WTC11 (cell line): ENCODE measurements around the gene RPL36AL. TPM values are rescaled to one million over a fixed set of nuclear protein-coding genes. Genes with fewer than 3 reads are reported as not detected.

Experiments used
- ATAC-seq: fragments of 200-7000 bp; cut with Tn5 transposase; 2 replicates; pipeline ENCODE4 v1.10.0; 2021; ENCODE audit warnings: mild to moderate bottlenecking, moderate library complexity
- CTCF ChIA-PET: fragments of 300-600 bp; sonication (Branson Sonifier 250); formaldehyde crosslinking; loops from one replicate; lab custom pipeline; 2021; ENCODE audit warnings: antibody characterized with exemption; lab: Charles Lee
- POLR2A ChIA-PET: fragments of 350-600 bp; sonication (Branson Sonifier 250); formaldehyde crosslinking; loops from one replicate; lab custom pipeline; 2021; ENCODE audit warnings: antibody characterized with exemption; lab: Charles Lee
- DNase-seq: peaks from one replicate; pipeline ENCODE4 v3.0.0; 2021; ENCODE audit warnings: low spot score
- H3K27ac Mint-ChIP-seq: 2 replicates; pipeline ENCODE4 v1.8.0; 2021; ENCODE audit warnings: mixed read lengths
- H3K27me3 Mint-ChIP-seq: 2 replicates; pipeline ENCODE4 v1.8.0; 2021; ENCODE audit warnings: low read depth, mild to moderate bottlenecking, moderate library complexity, mixed read lengths
- H3K36me3 Mint-ChIP-seq: 2 replicates; pipeline ENCODE4 v1.8.0; 2021; ENCODE audit warnings: mixed read lengths
- H3K4me1 Mint-ChIP-seq: 2 replicates; pipeline ENCODE4 v1.8.0; 2022; ENCODE audit warnings: mixed read lengths
- H3K4me3 Mint-ChIP-seq: 2 replicates; pipeline ENCODE4 v1.8.0; 2021; ENCODE audit warnings: mild to moderate bottlenecking, moderate library complexity, mixed read lengths
- H3K9me3 Mint-ChIP-seq: 2 replicates; pipeline ENCODE4 v1.8.0; 2021; ENCODE audit warnings: mixed read lengths
- AFF4 ChIP-seq: sonication (generic); formaldehyde crosslinking; IDR thresholded peaks from 2 replicates; pipeline ENCODE4 v1.8.1; 2023; ENCODE audit warnings: mild to moderate bottlenecking, missing genetic modification reagents, borderline replicate concordance
- AR ChIP-seq: fragments of 250-450 bp; sonication (Bioruptor Pico); IDR thresholded peaks from 2 replicates; pipeline ENCODE4 v1.9.0; 2021; ENCODE audit warnings: mild to moderate bottlenecking
- ATF3 ChIP-seq: sonication (generic); formaldehyde crosslinking; conservative IDR thresholded peaks from 2 replicates; pipeline ENCODE4 v1.8.1; 2022; ENCODE audit warnings: mild to moderate bottlenecking, missing genetic modification reagents
- E2F5 ChIP-seq: sonication (generic); formaldehyde crosslinking; IDR thresholded peaks from 2 replicates; pipeline ENCODE4 v1.8.1; 2022; ENCODE audit warnings: mild to moderate bottlenecking, moderate library complexity, missing genetic modification reagents
- GABPB1 ChIP-seq: sonication (generic); formaldehyde crosslinking; IDR thresholded peaks from 2 replicates; pipeline ENCODE4 v1.8.1; 2023; ENCODE audit warnings: mild to moderate bottlenecking, missing genetic modification reagents
- KAT7 ChIP-seq: sonication (generic); formaldehyde crosslinking; IDR thresholded peaks from 2 replicates; pipeline ENCODE4 v1.8.1; 2023; ENCODE audit warnings: missing genetic modification reagents, mild to moderate bottlenecking, borderline replicate concordance
- NFE2L1 ChIP-seq: sonication (generic); formaldehyde crosslinking; IDR thresholded peaks from 2 replicates; pipeline ENCODE4 v1.8.1; 2023; ENCODE audit warnings: missing genetic modification reagents
- OVOL2 ChIP-seq: fragments of 250-450 bp; sonication (Bioruptor Pico); IDR thresholded peaks from 2 replicates; pipeline ENCODE4 v1.9.0; 2021; ENCODE audit warnings: mild to moderate bottlenecking, borderline replicate concordance
- PRDM15 ChIP-seq: sonication (generic); formaldehyde crosslinking; IDR thresholded peaks from 2 replicates; pipeline ENCODE4 v1.8.0; 2022; ENCODE audit warnings: missing genetic modification reagents
- RELA ChIP-seq: sonication (generic); formaldehyde crosslinking; IDR thresholded peaks from 2 replicates; pipeline ENCODE4 v1.8.1; 2022; ENCODE audit warnings: missing genetic modification reagents, mild to moderate bottlenecking, borderline replicate concordance
- TEAD1 ChIP-seq: sonication (generic); formaldehyde crosslinking; IDR thresholded peaks from 2 replicates; pipeline ENCODE4 v1.8.0; 2022; ENCODE audit warnings: mild to moderate bottlenecking, missing genetic modification reagents
- USF2 ChIP-seq: sonication (generic); formaldehyde crosslinking; IDR thresholded peaks from 2 replicates; pipeline ENCODE4 v1.8.1; 2023; ENCODE audit warnings: mild to moderate bottlenecking, missing genetic modification reagents, moderate library complexity
- ZMAT4 ChIP-seq: fragments of 250-450 bp; sonication (Bioruptor Pico); IDR thresholded peaks from 2 replicates; pipeline ENCODE4 v1.9.0; 2021; ENCODE audit warnings: mild to moderate bottlenecking
- ZNF317 ChIP-seq: sonication (generic); formaldehyde crosslinking; IDR thresholded peaks from 2 replicates; pipeline ENCODE4 v1.8.1; 2023; ENCODE audit warnings: low read depth, mild to moderate bottlenecking, moderate library complexity, missing genetic modification reagents, borderline replicate concordance
- ZNF396 ChIP-seq: fragments of 250-450 bp; sonication (Bioruptor Pico); IDR thresholded peaks from 2 replicates; pipeline ENCODE4 v1.8.0; 2021; ENCODE audit warnings: mild to moderate bottlenecking, moderate library complexity, borderline replicate concordance
- ZNF416 ChIP-seq: fragments of 250-450 bp; sonication (Bioruptor Pico); IDR thresholded peaks from 2 replicates; pipeline ENCODE4 v1.9.0; 2021; ENCODE audit warnings: mild to moderate bottlenecking, inconsistent platforms
- total RNA-seq: library from RNA; stranded (reverse); gene quantifications from 3 replicates; pipeline ENCODE4 v1.2.3, GENCODE V29; 2021

Gene RPL36AL
- total RNA-seq, 1 experiment from 2014 or later, result 212 TPM

- TF ChIP-seq OVOL2, result no peak
- TF ChIP-seq TEAD1, result no peak
Measured at GRCh38 chr14:49637534-49638078, 17.2 kb upstream of the RPL36AL start (continued).

GRCh38 chr14:49636866-49637265, 16.4 kb upstream of the RPL36AL start:
- H3K4me1 Mint-ChIP-seq, result peaks cover 29% of the 10 kb centered on the region
- no peak for ATAC-seq
- CTCF ChIA-PET, result no interaction called here
- peaks cover 33% of the 10 kb centered on the region for H3K36me3 Mint-ChIP-seq
- no peaks in the 10 kb centered on the region for H3K9me3 Mint-ChIP-seq
- POLR2A ChIA-PET, result interaction anchor here (2.4 kb wide), 1 partner anchor 16 kb away, joined by 6 read pairs; the partner anchor contains the start of genes MGAT2 and RPL36AL
- peak overlapping the region; percentile 99 for H3K4me3 Mint-ChIP-seq
- no peak for TF ChIP-seq GABPB1 (CRISPR knock-in tag)
- no peak for TF ChIP-seq E2F5 (CRISPR knock-in tag)
- H3K27ac Mint-ChIP-seq, result peak overlapping the region; percentile 82
- H3K27me3 Mint-ChIP-seq, result no peaks in the 10 kb centered on the region
- DNase-seq, result no peak

- Mint-ChIP-seq H3K4me3 (peak within 1 kb of the TSS; percentile 99), H3K27ac (peak within 1 kb of the TSS; percentile 99), H3K36me3 (peaks cover 33% of the 10 kb centered on the region), H3K9me3 (no peaks in the 10 kb centered on the region), H3K27me3 (no peaks in the 10 kb centered on the region), H3K4me1 (peaks cover 25% of the 10 kb centered on the region)
- DNase-seq, result peak; percentile 57
- POLR2A ChIA-PET, result interaction anchor here (1.0 to 3.5 kb wide), 9 partner anchors 11 to 133 kb away, joined by 3 to 39 read pairs (median 5); partner anchors contain the start of genes KLHDC1, KLHDC2, LRR1 and MGAT2
- ATAC-seq, result peak; percentile 11
- CTCF ChIA-PET, result interaction anchor here (0.8 to 2.9 kb wide), 15 partner anchors 11 to 258 kb away, joined by 3 to 31 read pairs (median 6); partner anchors contain the start of genes ARF6, KLHDC1, KLHDC2 and LRR1
- TF ChIP-seq USF2 (CRISPR knock-in tag) (no peak), KAT7 (CRISPR knock-in tag) (0 out of 2 replicates have a peak, but pooled peaks have one; percentile 40), AFF4 (CRISPR knock-in tag) (no peak), ZMAT4 (no peak), PRDM15 (peak; percentile 10; the same call in 1 of the 2 replicates), NFE2L1 (CRISPR knock-in tag) (0 out of 2 replicates have a peak, but pooled peaks have one; percentile 25), ATF3 (CRISPR knock-in tag) (no peak), RELA (CRISPR knock-in tag) (no peak), ZNF317 (CRISPR knock-in tag) (no peak), ZNF416 (CRISPR knock-in tag) (no peak; the same call in 1 of the 2 replicates), ZNF396 (CRISPR knock-in tag) (no peak), AR (no peak)
Measured at GRCh38 chr14:49634547-49635334, 14.3 kb upstream of the RPL36AL start, which contains the start of gene DNAAF2. Gene DNAAF2 (minus strand): TSS chr14:49635244. CDS start chr14:49635149, 95 bp downstream.
